Mononuclear cell (primary cell): ENCODE measurements around the gene LILRA5. TPM values are rescaled to one million over a fixed set of nuclear protein-coding genes. Genes with fewer than 3 reads are reported as not detected.
"Not testable (repeated sequence)": the region's sequence is repeated elsewhere in the genome, so short reads cannot be mapped to it uniquely, and the experiment has no call there.

Experiments
- H3K27me3 ChIP-seq: 2 replicates; pipeline ENCODE4 v1.6.0; 2011; ENCODE audit warnings: low read length, control low read depth; ENCODE audit not compliant: insufficient read depth
- H3K4me1 ChIP-seq: 2 replicates; pipeline ENCODE4 v1.5.1; 2011; ENCODE audit warnings: mild to moderate bottlenecking, low read length, control low read depth; ENCODE audit not compliant: insufficient read depth
- H3K4me3 ChIP-seq: 2 replicates; pipeline ENCODE4 v1.5.1; 2011; ENCODE audit warnings: mild to moderate bottlenecking, low read length, moderate library complexity
- H3K9me3 ChIP-seq: 2 replicates; pipeline ENCODE4 v1.5.1; 2011; ENCODE audit warnings: low read depth, mild to moderate bottlenecking, control low read depth, low read length
- total RNA-seq: library from RNA; depleted of rRNA; stranded (reverse); fragments of >200 nt; gene quantifications from one replicate; pipeline ENCODE4 v1.2.3, GENCODE V29; 2012

Gene LILRA5
- total RNA-seq, 1 donor: 191 TPM

- H3K4me3 ChIP-seq: no peak overlapping the region
- peaks cover 52% of the 10 kb centered on the region for H3K4me1 ChIP-seq
- H3K27me3 ChIP-seq: peaks cover 6% of the 10 kb centered on the region
- no peaks in the 10 kb centered on the region for H3K9me3 ChIP-seq
These were observed 13.9 kb downstream of the LILRA5 start for GRCh38 chr19:54299126-54299498.

DNA sequence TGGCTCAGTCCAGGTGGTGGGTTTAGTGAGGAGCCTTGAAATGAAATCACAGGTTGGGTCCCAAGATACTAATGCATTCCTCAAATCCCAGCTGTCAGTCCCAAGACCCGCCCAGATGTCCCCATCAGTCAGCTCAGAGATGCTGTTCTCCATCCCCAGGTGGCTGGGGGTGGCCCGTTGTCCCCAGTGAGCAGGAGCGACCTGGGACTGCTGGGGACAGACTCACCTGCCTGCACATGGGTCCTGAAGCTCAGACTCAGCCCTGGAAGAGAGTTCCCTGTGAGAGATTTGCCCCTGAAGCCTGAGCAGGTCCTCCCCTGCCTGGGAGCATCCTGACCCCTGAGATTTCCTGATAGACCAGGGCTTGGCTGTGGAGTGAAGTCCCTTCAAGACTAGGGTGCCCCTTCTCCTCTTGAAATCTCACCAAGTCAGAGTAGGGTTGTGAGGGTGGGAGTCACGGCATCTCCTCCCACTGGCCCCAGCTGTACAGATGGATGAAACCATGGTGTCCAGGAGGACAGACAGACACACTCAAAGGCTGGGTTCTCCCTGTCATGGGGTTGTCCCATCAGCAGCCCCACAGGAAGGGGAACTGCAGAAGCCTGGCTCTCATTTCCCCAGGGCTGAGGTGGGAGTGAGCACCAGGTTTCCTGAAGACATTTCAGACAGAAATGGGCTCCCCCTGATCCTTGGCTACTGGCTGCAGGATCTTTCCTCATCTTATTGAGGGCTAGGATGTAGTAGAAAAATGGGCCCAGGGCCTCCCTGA lies 14.4 kb downstream of the LILRA5 start:
- Histone ChIP-seq H3K4me1 (peaks cover 47% of the 10 kb centered on the region), H3K27me3 (peaks cover 11% of the 10 kb centered on the region), H3K9me3 (no peaks in the 10 kb centered on the region), H3K4me3 (no peak overlapping the region)

DNA sequence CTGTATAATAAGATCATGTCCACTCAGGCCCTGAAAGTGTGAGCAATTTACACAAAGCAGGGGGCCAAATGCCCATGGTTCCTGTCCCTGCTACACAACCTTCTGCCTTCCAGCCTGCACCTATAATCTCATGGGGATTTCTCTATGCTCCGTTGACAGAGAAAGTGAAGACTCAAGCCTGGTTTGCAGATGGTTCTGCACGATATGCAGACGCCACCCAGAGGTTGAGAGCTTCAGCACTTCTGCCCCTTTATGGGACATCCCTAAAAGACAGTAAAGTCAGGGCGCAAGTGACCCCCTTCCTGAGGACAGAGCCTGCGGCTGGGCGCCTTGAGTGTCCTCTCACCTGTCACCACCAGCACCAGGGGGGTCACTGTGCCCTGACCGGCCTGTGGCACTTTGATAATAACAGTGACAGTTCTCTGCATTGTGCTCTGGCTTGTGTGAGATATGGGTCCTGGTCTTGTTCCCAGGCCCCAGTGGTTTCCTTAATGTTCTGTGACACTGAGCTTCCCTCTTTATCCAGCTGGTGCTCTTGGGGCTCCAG lies 15.1 kb downstream of the LILRA5 start:
- no peak overlapping the region for H3K4me3 ChIP-seq
- H3K9me3 ChIP-seq: no peaks in the 10 kb centered on the region
- H3K27me3 ChIP-seq: peaks cover 16% of the 10 kb centered on the region
- peaks cover 40% of the 10 kb centered on the region for H3K4me1 ChIP-seq

- Histone ChIP-seq H3K27me3 (peaks cover 17% of the 10 kb centered on the region), H3K4me1 (peaks cover 32% of the 10 kb centered on the region), H3K4me3 (no peak overlapping the region)
These were observed 18.4 kb downstream of the LILRA5 start for GRCh38 chr19:54294539-54294938.

DNA sequence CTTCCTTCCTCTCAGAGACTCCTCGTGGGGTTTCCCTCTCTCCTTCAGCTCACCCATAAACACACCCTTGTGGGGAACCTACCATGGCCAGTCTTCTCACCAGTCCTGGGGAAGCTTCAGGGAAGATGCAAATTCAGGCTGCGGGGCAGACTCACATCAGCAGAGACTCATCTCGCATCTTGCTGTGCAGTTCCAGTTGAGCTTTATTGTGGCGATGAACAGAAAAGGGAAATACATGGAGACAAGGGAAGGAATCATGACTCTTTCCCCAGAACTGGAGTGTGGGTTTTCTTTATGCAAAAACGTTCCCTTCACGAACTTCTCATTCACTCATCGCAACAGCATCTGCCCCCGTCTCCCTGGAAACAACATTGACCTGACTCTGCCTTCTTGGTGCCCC lies 23.8 kb downstream of the LILRA5 start:
- H3K9me3 ChIP-seq: not testable (repeated sequence)
- H3K4me1 ChIP-seq: peaks cover 41% of the 10 kb centered on the region

More at GRCh38 chr19:54294539-54294938, 18.4 kb downstream of the LILRA5 start:
- H3K9me3 ChIP-seq: no peaks in the 10 kb centered on the region

DNA sequence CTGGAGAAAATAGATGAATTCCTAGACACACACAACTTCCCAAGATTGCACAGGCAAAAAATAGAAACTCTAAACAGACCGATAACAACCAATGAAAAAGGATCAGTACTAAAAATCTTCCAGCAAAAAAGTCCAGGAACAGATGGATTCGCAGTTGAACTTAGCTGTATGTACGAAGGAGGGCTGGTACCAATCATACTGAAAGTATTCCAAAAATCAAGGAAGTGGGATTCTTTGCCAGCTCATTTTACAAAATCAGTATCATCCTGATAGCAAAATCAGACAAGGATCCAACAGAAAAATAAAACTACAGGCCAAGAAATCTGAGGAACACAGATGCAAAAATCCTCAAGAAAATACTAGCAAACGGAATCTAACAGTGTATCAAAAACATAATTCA lies 25.5 kb downstream of the LILRA5 start:
- H3K9me3 ChIP-seq: no peaks in the 10 kb centered on the region
- peaks cover 58% of the 10 kb centered on the region for H3K4me1 ChIP-seq
- no peaks in the 10 kb centered on the region for H3K27me3 ChIP-seq
- H3K4me3 ChIP-seq: no peak overlapping the region

More for the DNA sequence above, 23.8 kb downstream of the LILRA5 start:
- not testable (repeated sequence) for H3K4me3 ChIP-seq
- H3K27me3 ChIP-seq: peaks cover 12% of the 10 kb centered on the region

- not testable (repeated sequence) for H3K27me3 ChIP-seq, H3K4me3 ChIP-seq, H3K9me3 ChIP-seq
- peaks cover 70% of the 10 kb centered on the region for H3K4me1 ChIP-seq
These were observed 26.7 kb downstream of the LILRA5 start for GRCh38 chr19:54286283-54286682.

DNA sequence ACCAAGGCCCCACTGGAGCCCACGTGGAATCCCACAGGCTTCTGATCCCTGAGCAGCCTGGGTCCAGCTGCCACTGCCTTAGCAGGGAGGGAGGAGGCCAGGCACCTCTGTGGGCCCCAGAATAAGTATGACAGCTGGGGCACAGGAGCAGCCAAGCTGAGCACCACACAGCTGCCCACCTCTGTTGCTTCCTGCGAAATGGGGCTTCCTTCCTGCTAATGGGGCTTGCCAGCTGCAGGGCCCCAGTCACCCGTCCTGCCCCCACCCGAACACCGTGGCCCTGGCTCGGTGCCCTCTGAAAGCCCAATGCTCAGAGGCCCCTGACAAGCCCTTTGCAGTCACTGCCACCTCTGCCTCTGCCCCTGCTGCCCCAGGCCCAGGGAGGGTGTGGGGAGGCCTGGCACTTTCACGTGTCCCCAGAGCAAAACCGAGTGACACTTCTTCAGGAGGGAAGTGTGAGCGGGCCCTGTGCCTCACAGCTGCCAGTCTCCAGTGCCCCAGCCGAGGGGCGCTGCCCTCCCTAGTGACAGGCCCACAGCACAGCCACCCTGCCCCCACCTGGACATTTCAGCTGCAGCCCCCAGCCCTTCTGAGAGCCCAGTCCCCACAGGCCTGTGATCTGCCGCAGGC lies 27.4 kb downstream of the LILRA5 start:
- H3K4me3 ChIP-seq, H3K9me3 ChIP-seq, H3K27me3 ChIP-seq: not testable (repeated sequence)
- H3K4me1 ChIP-seq: peaks cover 77% of the 10 kb centered on the region

DNA sequence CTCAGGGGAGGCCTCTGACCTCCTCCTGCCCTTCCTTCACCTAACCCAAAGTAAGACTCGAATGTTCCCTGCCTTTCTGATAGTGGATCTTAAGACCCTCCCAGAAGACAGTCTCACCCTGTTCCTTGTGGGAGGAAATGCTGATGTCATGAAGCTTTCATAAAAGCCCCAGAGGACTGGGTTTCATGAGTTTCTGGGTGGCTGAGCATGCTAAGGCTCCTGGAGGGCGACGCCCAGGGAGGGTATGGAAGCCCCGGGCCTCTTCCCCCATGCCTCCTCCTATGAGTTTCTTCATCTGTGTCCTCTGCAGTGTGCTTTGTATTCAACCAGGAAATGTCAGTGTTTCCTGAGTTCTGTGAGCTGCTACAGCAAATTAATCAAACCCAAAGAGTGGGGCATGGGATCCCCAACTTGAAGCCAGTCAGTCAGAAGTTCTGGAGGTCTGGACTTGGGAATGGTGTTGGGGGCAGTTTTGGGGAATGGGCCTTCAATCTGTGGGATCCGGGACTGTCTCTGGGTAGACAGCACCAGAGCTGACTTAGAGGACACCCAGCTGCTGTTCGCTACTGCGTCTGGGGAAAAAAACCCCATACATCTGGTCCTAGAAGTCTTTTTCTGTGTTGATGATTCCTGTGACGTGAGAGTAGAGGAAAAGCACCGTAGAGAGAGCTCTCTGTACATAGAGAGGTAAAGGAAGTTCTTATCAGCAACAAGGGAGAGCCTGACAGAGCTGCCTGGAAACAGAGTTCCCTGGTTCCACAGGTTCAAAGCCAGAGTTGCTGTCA lies 30.1 kb downstream of the LILRA5 start:
- no peaks in the 10 kb centered on the region for H3K27me3 ChIP-seq
- H3K4me3 ChIP-seq: no peak overlapping the region
- H3K4me1 ChIP-seq: peaks cover 77% of the 10 kb centered on the region
- H3K9me3 ChIP-seq: no peaks in the 10 kb centered on the region

GRCh38 chr19:54281729-54282075 lies 31.3 kb downstream of the LILRA5 start:
- H3K27me3 ChIP-seq, H3K9me3 ChIP-seq, H3K4me3 ChIP-seq: not testable (repeated sequence)
- H3K4me1 ChIP-seq: peaks cover 75% of the 10 kb centered on the region

GRCh38 chr19:54281007-54281728 lies 31.8 kb downstream of the LILRA5 start, which contains the start of gene LILRB2:
Gene LILRB2, minus strand, starts transcription at chr19:54281110. Its CDS starts 614 bp downstream, at chr19:54280496.
- peaks cover 70% of the 10 kb centered on the region for H3K4me1 ChIP-seq
- peak within 1 kb of the TSS; percentile 55 for H3K4me3 ChIP-seq

DNA sequence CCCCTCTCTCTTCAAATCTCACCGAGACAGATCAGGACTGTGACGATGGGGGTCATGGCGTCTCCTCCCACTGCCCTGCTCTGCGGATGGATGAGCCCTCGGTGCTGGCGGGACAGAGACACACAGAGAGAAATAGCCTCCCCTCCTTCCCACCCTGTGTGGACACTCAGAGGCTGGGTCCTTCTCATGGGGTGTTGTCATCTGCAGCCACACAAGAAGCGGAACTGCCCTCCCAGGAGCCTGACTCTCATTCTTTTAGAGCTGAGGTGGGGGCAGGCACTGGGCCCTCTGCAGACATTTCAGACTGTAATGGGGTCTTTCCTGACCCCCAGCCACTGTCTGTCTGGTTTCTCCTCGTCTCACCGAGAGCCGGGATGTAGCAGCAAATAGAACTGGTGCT lies 32.5 kb downstream of the LILRA5 start:
- H3K27me3 ChIP-seq, H3K9me3 ChIP-seq: not testable (repeated sequence)
- peak overlapping the region; percentile 55 for H3K4me3 ChIP-seq
- H3K4me1 ChIP-seq: peaks cover 63% of the 10 kb centered on the region

More at GRCh38 chr19:54281007-54281728, 31.8 kb downstream of the LILRA5 start, which contains the start of gene LILRB2:
- H3K27me3 ChIP-seq: no peaks in the 10 kb centered on the region
- H3K9me3 ChIP-seq: no peaks in the 10 kb centered on the region

- H3K4me1 ChIP-seq: peaks cover 59% of the 10 kb centered on the region
- H3K9me3 ChIP-seq, H3K27me3 ChIP-seq: not testable (repeated sequence)
- peak overlapping the region; percentile 55 for H3K4me3 ChIP-seq
These were observed 32.9 kb downstream of the LILRA5 start for GRCh38 chr19:54280025-54280424.

DNA sequence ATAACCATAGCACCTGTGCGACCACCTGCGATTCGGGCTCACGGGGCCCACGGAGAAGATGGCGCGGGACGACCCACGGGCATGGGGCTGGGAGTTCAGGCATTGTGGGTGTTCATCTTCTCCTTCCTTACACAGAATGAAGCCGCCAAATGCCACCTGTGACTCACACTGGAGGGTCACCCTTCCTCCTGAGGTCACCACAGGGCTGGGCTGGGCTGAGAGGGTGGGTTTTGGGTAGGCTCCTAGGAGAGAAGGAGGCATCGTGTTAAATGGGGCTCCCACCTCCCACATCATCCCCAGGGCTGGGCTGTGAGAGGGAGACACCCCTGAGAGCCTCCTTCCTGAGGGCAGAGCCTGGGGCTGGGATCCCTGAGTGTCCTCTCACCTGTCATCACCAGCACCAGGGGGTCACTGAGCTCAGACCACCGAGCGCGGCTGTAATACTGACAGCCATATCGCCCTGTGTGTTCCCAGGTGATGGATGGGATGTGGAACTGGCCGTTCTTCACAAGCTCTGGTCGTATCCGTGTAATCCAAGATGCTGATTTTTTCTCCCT lies 33.5 kb downstream of the LILRA5 start:
- Histone ChIP-seq H3K4me1 (peaks cover 56% of the 10 kb centered on the region), H3K27me3 (no peaks in the 10 kb centered on the region), H3K4me3 (peak overlapping the region; percentile 55), H3K9me3 (no peaks in the 10 kb centered on the region)
